GM21717 (cell line): ENCODE data around the gene KDR.

ENCODE experiments used
- ATAC-seq: cut with Tn5 transposase; IDR thresholded peaks from one replicate; pipeline ENCODE4 v1.9.1; 2021; ENCODE audit warnings: mild to moderate bottlenecking, moderate library complexity; ENCODE audit not compliant: unreplicated experiment

Gene KDR

DNA sequence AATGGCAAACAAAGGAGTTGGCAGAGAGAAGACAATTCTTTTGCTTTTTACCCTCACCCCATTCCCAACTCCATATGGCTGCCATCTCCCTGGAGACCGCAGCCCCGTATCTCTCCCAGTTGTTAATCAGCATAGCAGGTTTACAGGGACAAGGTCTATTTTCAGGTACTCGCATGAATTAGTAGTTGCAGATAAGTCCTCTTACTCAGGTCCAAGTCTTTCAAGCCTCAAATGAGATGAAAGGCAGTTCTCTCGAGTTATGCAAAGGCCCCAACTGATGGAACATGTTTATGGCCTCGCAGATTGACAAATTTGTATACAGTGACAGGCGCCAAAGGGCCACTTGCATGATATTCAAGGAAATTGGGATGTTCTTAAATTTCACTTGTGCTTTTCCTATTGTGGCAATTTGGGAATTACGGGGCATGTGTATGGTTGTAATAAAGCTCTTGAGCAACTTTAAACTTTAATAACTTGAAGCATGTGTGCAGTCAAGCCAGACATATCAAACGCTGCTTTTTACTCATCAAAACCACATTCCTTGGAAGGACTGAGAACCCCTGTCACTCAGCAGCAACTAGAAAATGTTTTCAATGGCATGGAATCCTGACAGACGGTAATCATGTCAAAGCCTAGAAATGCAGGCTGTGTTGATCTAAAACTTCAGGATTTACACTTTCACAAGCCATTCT is 45.1 kb downstream of the KDR start:
- ATAC-seq, result no peak

DNA sequence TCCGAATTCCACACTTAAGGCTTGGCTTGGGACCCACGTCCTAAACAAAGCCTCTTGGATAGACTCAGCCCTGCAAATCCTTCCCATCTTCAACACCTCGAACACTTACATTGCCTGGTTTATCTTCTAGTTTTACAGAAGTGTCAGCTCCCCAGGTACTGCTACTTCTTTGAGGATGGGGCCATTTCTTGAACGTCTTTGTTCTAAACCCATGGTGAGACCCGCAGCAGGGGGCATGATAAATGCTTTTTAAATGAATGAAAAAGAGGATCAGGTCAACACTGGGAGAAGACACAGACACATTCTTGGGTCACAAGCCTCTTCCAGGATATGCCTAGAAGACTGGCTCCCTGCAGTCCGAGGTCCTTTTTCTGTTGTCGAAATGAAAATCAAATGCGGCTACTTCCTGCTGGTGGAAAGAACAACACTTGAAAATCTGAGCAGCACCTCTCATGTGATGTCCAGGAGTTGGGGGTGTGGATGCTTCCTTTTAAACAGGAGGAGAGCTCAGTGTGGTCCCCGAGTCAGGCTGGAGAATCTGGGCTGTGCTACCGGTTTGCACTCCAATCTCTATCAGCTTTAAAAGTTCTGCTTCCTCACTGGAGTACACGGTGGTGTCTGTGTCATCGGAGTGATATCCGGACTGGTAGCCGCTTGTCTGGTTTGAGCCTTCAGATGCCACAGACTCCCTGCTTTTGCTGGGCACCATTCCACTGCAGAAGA is 45.8 kb downstream of the KDR start:
- ATAC-seq, result no peak

DNA sequence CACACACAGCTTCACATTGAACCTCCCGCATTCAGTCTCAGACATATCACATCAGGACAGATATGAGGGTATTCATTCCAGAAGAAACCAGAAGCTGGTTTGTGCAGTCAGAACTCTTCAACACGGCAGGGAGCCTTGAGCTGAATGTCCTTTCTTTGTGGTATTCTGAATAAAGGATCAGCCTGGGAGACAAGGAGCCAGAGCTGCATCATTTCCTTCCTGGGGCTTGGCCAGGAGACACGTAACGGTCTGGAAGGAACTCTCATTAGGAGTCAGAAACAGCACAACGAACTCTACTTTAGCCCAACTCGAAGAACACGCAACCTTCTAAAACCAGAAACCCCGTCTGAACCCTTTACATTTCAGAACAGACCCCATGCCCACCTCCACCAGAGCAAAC is 46.4 kb downstream of the KDR start:
- no peak for ATAC-seq

DNA sequence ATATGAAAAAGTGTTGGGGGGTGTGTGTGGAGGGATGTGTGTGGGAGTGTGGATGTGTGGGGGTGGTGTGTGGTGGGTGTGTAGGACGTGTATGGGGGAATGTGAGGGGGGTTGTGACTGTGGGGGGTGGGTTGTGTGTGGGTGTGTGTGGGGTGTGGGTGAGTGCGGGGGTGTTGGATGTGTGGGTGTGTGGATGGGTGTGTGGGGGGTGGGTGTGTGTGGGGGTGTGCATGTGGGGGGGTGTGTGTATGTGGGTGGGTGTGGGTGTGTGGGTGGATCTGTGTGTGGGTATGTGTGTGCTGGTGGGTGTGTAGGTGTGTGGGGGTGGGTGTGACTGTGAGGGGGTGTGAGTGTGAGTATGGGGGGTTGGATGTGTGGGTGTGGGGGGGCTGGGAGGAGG is 47.8 kb downstream of the KDR start:
- no peak for ATAC-seq

DNA sequence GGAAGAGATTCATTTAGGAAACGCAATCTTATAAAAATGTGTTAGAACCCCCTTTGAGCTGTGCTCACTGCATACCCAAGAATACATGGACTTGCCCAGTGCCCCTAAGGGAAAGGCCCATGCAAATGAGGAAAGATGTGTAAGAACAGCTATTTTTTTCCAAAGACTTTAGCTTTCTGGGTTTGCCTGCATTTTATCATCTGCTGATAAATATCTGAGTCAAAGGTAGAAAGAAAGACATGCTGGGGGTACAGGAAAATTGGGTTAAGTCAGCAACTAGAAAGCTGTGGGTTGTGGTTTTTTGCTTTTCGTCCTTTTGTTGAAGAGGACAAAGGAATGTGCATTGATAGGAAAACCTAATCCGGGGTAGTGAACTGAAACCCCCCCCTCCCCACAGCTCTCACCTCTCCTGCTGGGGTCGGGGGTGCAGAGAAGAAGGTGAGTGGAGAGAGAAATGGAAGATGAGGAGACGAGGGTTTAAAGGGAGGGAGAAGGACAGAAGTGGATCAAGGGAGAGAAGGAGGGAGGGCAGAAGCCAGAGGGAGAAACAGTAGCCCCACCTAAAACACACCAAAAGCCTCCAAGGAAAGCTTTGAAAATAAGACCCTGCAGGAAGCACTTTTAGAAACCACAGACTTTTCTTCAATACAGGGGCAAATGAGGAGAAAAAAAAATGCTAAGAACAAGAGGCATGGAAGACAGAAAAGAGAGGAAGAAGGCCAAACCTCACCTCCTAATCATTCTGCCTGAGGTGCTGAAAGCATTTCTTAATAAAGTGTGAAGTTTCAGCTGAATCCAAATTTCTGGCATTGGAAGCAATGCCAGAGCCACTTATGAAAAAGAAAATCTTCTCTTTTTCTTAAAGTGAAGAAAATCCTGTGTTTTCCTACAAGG is 49.3 kb downstream of the KDR start:
- ATAC-seq, result no peak

DNA sequence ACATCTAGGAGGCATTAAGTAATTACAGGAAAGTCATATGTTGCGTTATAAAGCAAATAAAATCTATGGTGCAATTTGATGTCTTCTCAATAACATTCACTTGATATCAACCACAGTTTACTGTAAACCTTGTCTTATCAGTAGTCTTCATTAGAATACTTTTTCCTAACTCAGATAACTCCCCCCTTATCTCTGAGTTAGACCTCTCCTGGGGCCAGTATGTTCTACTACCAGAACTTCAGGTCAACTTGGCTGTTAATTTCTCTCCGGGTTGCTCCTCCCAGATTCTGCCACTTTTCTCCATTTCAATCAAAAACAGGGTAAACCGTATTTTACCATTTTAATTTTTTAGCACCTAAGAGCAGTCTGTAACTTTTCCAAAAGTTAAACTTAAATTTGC is 50.0 kb downstream of the KDR start:
- no peak for ATAC-seq

DNA sequence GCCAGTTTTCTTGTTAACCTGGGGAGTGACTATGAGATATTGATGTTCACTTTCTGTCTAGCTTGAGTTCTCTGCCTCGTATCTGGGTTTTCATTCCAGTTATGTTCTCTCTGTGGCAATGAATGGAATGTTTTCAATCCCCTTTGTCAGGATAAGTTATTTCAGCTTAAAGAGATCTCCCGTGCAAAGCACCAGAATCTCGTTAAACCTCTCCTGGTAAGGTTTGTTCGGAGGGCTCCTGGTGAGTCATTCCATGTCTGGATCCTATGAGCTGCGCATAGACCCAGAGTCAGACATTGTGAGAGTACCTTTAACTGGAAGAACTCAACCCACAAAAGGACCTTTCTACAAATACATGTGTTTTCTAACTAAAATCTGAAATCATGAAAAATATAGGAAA is 51.0 kb downstream of the KDR start:
- ATAC-seq, result no peak

DNA sequence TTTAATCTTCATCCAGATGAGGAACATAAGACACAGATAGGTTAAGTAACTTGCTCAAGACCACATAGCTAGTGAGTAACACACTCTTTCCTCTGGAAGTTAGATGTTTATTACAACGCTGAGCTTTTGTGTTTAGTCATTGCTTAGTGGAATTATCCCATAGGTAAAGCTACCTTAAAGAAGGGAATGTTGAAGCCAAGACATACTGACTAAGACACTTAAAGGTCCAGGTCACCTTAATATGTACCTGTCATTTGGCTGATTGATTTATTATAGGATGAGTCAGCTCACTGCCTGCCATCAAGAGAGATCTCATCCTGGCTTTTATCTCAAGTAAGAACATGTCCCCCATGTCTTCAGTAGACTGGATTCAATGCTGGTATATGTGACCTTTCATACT is 53.4 kb downstream of the KDR start:
- ATAC-seq, result no peak

DNA sequence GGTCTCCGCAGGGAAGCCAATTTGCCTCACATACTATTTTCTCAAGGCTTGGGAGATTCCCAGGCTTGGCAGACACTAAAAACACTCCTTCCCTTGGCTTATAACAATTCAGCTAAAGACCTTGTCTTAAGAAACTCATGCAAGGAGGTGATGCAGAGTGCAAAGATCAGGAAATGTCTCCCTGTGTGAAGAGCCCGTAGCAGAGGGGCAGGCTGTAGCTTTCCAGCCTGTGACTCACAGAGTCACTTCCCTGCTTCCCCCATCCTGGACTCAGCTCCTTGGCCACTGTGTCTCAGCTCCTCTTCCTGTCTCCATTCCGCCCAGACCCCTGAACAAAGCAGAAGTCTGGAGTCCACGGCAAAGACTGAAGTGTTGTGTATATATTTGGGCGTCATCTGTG is 56.1 kb downstream of the KDR start:
- no peak for ATAC-seq

DNA sequence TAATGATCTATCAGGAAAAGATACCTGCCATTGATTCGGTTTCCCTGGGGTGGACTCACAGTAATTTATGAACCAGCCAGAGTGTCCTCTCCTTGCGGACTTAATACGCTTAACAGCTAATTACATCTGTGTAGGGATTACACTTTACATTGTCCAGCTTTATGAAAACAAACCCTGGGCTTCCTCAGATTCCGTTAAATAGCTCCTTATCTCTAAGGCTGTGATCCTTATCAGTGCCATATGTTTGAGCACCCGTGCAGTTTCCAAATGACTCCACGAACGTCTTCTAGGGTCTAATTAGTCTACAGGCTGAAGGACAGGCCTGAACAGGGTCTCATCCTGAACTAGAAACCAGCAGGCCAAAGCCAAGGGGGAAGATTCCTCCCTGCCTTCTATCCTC is 56.9 kb downstream of the KDR start:
- no peak for ATAC-seq

DNA sequence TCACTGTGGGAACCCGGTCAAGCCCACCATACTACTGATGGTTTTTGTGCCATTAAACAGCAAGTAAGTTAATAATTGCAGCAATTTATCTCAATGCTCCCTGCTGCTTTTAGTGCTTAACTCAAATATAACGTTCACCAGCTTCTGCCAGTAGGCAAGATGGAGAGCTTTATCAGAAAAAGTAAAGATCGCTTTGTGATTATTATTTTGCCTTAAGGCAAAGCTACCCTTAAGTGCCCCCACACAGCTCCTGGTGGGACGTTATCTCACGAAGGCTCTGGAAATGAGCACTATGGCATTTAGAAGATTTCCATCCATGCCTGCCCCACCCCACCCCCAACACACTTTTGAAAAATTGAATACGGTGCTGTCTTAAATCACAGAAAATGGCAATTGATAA is 59.4 kb downstream of the KDR start:
- ATAC-seq, result no peak

DNA sequence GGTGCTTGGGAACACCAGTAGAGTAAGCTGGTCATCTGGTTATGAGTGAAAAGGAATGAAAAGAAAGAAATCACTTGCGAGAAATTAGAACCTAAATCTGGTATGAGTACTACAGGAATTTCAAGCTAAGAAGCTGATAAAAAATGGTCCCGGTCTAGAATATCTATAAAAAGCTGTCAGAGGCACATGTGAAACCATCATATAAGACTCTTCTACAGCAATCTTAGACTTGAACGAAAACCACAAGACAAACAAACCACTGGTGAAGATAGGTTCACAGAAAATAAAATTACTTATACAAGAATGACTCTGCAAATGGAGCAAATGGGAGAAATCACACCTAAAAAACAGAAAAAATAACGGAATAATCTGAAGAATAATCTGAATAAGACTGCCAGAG is 69.9 kb downstream of the KDR start:
- ATAC-seq, result no peak

DNA sequence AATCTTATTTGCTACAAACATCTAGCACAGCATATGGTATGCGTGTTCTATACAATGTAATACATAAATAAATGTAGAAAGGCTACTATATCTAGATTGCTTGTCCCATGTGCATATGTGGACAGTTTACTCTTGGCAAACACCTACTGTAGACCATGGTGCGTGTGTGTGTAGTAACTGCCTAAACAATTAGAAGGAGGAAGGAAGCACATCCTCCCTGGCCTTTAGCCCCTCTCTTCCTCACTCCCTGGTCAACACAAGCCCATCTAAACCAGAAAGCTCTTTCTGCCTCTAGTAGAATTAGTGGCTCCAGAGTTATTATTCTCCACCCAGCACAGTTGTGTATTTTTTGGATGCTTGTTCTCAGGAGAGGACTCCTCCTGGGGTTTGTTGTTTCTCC is 73.9 kb downstream of the KDR start:
- no peak for ATAC-seq

DNA sequence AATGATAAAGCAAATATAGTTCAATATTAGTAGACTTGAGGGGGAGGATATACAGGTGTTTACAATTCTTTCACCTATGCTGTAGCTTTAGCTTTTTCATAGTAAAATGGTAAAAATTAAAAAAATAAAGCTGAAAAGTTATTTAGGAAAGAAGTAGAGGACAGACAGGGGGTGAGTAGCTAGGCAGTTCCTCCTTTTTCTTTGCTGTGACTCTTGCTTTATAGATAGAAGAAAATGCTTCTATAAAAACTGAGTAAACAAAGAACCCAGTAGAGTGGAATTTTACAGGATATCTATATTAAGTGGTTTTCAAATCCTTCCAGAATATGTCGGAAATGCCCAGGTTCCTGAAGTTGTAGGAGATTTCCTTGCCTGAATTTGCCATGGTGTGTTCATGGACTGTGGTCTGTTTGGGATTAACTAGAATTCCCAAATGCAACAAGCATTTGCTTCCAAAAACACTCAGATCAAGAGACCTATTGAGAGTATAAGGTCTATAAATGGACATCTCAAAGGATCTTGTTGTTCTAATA is 74.9 kb downstream of the KDR start:
- no peak for ATAC-seq

DNA sequence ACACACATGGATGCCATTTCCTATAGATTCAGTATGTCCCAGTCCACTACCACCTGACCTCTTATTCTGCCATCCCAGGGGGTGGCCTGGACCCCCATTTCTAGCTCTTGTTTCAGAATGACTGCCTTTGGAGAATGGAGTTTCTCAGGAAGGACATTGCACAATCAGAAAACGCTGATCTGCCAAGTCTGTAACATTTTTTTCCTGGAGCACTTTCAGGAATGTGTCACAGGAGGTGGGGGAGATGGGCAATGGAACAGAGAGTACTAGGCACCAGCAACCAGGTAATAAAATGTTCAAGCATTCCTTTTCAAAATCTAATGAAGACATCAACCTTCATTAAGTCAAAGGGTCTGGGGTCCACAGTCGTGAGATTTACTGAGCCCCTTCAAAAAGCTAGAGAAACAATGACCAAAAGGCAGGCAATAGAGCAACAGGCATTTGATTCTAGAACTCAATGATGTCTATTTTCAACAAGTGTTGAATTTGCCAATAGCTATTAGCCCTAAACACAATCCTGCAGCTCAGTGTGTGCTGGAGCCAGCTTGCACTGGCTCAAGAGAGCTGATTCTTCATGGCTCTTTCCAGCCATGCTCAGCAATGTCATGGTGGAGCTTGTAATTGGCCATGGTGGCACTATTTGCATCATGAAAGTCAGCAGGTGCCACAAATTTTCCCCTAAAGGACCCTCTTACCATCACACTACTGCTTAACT is 87.1 kb downstream of the KDR start:
- no peak for ATAC-seq

DNA sequence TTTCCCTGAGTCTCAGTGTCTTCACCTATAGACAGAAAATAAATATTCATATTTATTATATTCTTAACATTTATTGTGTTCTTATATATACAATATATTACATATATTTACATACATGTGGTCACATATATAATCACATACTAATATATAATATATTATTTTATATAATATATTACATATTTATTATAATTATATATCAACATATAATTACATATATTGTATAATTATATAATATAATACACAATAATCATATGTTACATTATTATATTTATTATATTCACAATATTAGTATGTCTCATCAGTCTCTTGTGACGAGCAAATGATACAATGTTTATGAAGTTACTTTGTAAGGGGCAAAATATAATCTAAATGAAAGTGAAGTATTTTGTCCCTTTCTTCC is 87.7 kb downstream of the KDR start:
- no peak for ATAC-seq

DNA sequence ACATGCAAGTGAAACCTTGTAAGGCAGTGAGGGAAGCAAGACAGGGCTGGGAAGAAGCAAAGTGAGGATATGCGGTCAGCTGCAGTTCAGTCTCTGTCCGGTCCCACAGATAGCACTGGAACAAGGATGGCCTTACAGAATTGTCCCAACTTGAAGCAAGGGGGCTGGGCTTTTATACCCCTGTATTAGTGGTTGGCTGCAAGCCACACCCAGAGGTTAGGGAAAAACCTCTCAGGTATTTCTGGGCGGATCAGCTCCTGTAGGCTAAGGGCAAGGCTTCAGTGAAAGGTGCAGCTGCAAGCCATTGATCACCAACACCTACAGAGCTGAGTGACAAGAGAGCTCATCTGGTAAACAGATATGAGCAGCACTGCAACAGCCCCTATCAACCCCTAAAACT is 89.0 kb downstream of the KDR start:
- ATAC-seq, result no peak

DNA sequence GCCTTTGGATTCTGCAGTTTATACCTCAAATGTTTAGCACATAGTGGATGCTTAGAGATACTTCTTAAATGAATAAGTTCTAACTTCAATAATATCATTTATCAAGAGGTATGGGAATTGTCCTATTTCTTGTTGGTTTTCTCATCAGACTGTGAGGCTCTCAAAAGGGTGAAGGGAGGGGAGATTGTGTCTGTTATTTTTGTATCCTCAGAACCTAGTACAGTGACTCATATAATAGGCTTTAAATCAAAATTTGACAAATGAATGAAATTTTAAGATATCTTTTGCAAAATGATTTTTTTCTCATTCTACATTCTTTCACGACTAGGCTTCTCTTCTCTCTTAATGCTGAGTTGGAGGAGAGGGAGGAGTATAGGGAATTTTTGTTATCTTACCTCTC is 89.5 kb downstream of the KDR start:
- no peak for ATAC-seq

DNA sequence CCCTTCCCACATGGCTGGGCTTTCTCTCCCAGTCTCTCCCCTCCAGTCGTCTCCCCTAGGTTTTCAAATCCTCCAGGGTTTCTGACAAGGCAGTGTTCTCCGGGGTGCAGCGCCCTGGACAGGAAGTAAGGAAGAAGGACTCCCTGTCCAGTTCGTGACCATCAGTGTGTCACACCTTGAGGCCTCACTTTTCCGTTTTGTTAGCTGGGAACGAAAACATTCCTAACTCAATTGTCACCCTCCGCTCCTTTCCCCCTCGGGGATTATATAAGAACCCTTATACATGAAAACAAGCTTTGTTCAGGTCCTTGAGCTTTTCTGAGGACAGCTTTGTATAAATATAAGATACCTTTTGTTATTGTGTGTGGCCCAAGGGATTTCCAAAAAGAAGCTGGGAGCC is 92.1 kb downstream of the KDR start:
- no peak for ATAC-seq

DNA sequence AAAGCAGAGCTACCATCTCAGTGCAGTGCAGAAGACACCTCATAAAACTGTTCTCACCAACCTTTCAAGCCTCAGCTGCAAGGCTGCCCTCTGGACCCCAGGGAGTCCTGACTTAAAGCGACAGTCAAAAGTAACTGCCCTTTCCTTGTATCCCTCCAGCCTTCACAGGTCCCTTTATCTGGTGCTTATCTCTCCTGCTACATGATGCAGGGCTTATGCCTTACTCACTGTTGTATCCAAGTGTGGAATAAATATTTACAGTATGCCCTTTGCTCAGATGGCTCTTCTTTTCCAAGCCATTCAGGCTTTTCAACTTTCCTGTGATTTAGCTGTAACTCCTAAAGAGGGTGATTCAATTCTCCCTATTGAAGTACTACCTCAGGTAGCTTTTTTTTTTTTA is 92.6 kb downstream of the KDR start:
- ATAC-seq, result no peak

DNA sequence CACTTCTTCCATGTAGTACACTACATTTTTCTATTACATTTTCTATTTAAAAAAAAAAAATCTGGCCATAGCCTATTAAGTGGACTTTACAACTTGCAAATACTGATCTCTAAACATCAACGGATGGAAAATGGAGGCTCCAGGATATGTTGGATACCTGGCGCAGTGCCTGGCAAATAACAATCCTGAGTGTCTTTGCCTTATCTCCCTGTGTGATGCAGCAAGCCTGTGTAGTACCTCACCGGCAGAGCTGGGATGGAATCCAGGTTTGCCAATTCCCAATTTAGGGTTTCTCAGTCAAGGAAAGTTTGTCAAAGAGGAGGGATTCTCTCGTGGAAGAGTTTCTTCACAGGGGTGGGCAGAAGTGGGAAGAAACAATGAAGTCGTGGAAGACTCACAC is 93.2 kb downstream of the KDR start:
- no peak for ATAC-seq
